CD4-positive, alpha-beta memory T cell (primary cell): ENCODE data around the gene RBM8A. TPM values are rescaled to one million over a fixed set of nuclear protein-coding genes. Genes with fewer than 3 reads are reported as not detected.
A peak's percentile ranks its signal among the peaks of the same experiment; 100 is the strongest.

Experiments
- CTCF ChIA-PET: fragments of 350-600 bp; sonication (Branson Sonifier 250); formaldehyde crosslinking; loops from one replicate; lab custom pipeline; 2021; ENCODE audit warnings: inconsistent platforms; ENCODE audit not compliant: partially characterized antibody; lab: Charles Lee
- POLR2A ChIA-PET: fragments of 350-600 bp; sonication (Branson Sonifier 250); formaldehyde crosslinking; loops from one replicate; lab custom pipeline; 2021; ENCODE audit not compliant: partially characterized antibody; lab: Charles Lee
- DNase-seq, 5 donors: peaks; one replicate each; pipeline versions ENCODE4 v3.0.0 to v3.0.0-alpha.2; 2020 to 2022; ENCODE audit warnings: mixed read lengths in 1 of 5
- H3K27ac ChIP-seq: one replicate; pipeline ENCODE4 v1.7.0; 2013; ENCODE audit warnings: low read depth, low read length
- H3K27me3 ChIP-seq: 2 replicates; pipeline ENCODE4 v1.7.0; 2013; ENCODE audit warnings: mild to moderate bottlenecking, low read length, moderate library complexity; ENCODE audit not compliant: insufficient read depth
- H3K36me3 ChIP-seq: 2 replicates; pipeline ENCODE4 v1.7.0; 2013; ENCODE audit warnings: mild to moderate bottlenecking, low read length, moderate library complexity; ENCODE audit not compliant: insufficient read depth
- H3K4me1 ChIP-seq: 2 replicates; pipeline ENCODE4 v1.7.0; 2013; ENCODE audit warnings: mild to moderate bottlenecking, low read length, moderate library complexity; ENCODE audit not compliant: insufficient read depth
- H3K4me3 ChIP-seq, 2 donors: one replicate each; pipeline ENCODE4 v1.7.0; 2013; ENCODE audit warnings: low read length in 2 of 2, mild to moderate bottlenecking in 1 of 2
- H3K9me3 ChIP-seq, 2 donors: one replicate each; pipeline ENCODE4 v1.7.0; 2013; ENCODE audit warnings: low read length in 2 of 2, control low read depth in 1 of 2; ENCODE audit not compliant: control insufficient read depth in 1 of 2
- H3K27ac Mint-ChIP-seq, 7 donors: one replicate each; pipeline ENCODE4 v1.8.0; 2020 to 2021; ENCODE audit warnings: mixed read lengths in 7 of 7, mild to moderate bottlenecking in 6 of 7, inconsistent platforms in 3 of 7, moderate library complexity in 3 of 7
- H3K27me3 Mint-ChIP-seq, 2 donors: one replicate each; pipeline ENCODE4 v1.8.0; 2020 to 2021; ENCODE audit warnings: mixed read lengths in 2 of 2
- H3K36me3 Mint-ChIP-seq, 2 donors: one replicate each; pipeline ENCODE4 v1.8.0; 2020 to 2021; ENCODE audit warnings: mixed read lengths in 2 of 2, inconsistent platforms in 1 of 2, mild to moderate bottlenecking in 1 of 2
- H3K4me1 Mint-ChIP-seq, 4 donors: one replicate each; pipeline ENCODE4 v1.8.0; 2020 to 2021; ENCODE audit warnings: mixed read lengths in 4 of 4, mild to moderate bottlenecking in 1 of 4
- H3K4me3 Mint-ChIP-seq, 8 donors: one replicate each; pipeline ENCODE4 v1.8.0; 2020 to 2021; ENCODE audit warnings: mixed read lengths in 8 of 8, mild to moderate bottlenecking in 7 of 8, moderate library complexity in 6 of 8, inconsistent platforms in 3 of 8
- H3K9me3 Mint-ChIP-seq, 8 donors: one replicate each; pipeline ENCODE4 v1.8.0; 2020 to 2021; ENCODE audit warnings: mixed read lengths in 8 of 8, mild to moderate bottlenecking in 5 of 8, inconsistent platforms in 3 of 8, moderate library complexity in 1 of 8
- intact Hi-C: fragments of 100-400 bp; cut with micrococcal nuclease; formaldehyde crosslinking; loops from one replicate; pipeline ENCODE4 v1.15.1; 2023
- polyA plus RNA-seq, 2 donors: library from polyadenylated mRNA; unstranded; fragments of 300-500 nt; fragmentation: Illumina TruSeq; gene quantifications; one replicate each; pipeline ENCODE4 v1.2.3, GENCODE V29; 2021
- total RNA-seq, 2 experiments: library from RNA; stranded (reverse); gene quantifications; one replicate each; pipeline ENCODE4 v1.2.3, GENCODE V29; 2021

Gene RBM8A
- total and polyA plus RNA-seq, 4 experiments from 2014 or later = 116 to 169 (median 126) TPM

DNA sequence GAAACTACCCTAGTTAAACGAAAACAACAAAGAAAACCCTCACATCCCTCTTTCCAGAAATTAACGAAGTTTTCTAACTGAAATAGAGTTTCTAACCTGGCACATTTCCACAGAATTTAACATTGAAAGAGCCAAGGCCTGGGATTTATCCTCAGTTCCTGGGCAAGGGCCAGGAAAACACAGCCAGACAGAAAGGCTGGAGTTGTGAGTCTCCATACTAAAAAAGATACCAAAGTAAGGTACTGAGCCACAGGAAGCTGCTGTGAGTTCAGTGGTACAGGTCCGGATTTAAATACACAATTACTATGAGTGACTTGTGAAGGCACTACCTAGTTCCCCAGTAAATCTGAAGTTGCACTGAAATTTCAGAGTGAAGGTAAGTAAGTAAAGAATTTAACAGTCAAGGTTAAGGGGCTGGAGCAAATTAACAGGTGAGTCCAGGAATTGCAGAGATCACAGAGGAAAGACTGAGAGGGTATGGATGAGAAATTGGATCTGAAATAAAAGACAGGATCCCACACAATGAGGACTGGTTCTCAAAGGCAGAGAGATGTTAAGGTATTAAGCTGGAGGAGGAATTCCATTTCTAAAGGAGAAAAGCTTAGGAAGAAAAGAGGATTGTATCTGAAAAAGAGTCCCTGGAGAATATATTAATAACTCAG is 29.6 kb upstream of the RBM8A start:
- Histone ChIP-seq H3K27me3 (no peaks in the 10 kb centered on the region), H3K4me3 (peak overlapping the region; percentile 31 to 63), H3K9me3 (no peaks in the 10 kb centered on the region), H3K4me1 (peaks cover 67% of the 10 kb centered on the region), H3K27ac (peak overlapping the region; percentile 81), H3K36me3 (no peaks in the 10 kb centered on the region)
- H3K4me3 Mint-ChIP-seq = peak overlapping the region; percentile 89 to 99 (median 96)
- DNase-seq = peak in 2 of 5 donors; percentile 31 to 50
- peak overlapping the region; percentile 89 to 99 (median 97) for H3K27ac Mint-ChIP-seq
- peaks cover 56 to 87% (median 67%) of the 10 kb centered on the region in 4 donors for H3K4me1 Mint-ChIP-seq
- H3K27me3 Mint-ChIP-seq = no peaks in the 10 kb centered on the region
- intact Hi-C loops = loop anchor here (1.0 to 5.0 kb wide), 2 partner anchors 30 to 40 kb away; partner anchors contain the start of genes PEX11B and RBM8A
- peaks cover 4 to 17% of the 10 kb centered on the region in 2 donors for H3K36me3 Mint-ChIP-seq
- CTCF ChIA-PET = interaction anchor here (0.7 to 3.5 kb wide), 6 partner anchors 22 to 111 kb away, joined by 3 to 30 read pairs (median 11); partner anchors contain the start of genes NUDT17 and RBM8A
- POLR2A ChIA-PET = interaction anchor here (0.9 to 17.4 kb wide), 13 partner anchors 13 to 133 kb away, joined by 3 to 444 read pairs (median 7); partner anchors contain the start of genes PEX11B, PIAS3, POLR3C and RBM8A
- H3K9me3 Mint-ChIP-seq = no peaks in the 10 kb centered on the region

DNA sequence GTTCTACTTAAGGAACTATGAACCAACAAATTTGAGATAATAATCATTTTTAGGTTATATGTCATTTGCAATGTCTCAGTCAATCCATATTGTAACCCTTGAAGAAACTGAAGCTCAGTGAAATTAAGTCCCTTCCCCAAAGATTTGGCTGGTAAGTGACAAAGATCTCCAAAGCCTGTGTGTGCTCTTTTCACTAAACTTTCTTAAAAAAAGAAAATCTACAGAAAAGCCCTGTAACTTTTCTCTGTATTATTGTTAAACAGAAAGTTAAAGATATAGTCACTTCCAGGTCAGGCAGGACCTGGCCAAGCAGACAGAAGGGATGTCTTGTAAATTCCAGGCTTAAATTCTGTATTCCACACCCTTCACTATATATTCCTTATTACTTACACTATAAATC is 29.1 kb upstream of the RBM8A start:
- Histone ChIP-seq H3K36me3 (no peaks in the 10 kb centered on the region), H3K4me1 (peaks cover 72% of the 10 kb centered on the region), H3K9me3 (no peaks in the 10 kb centered on the region), H3K27ac (peak overlapping the region; percentile 81), H3K27me3 (no peaks in the 10 kb centered on the region), H3K4me3 (peak overlapping the region; percentile 31 to 63)
- peak overlapping the region; percentile 89 to 99 (median 97) for H3K27ac Mint-ChIP-seq
- no peaks in the 10 kb centered on the region for H3K9me3 Mint-ChIP-seq
- intact Hi-C loops = loop anchor here (5.0 kb wide), 1 partner anchor 39 kb away; the partner anchor contains the start of gene PEX11B
- POLR2A ChIA-PET = interaction anchor here (1.1 to 17.4 kb wide), 7 partner anchors 13 to 98 kb away, joined by 3 to 444 read pairs (median 49); partner anchors contain the start of genes PEX11B, PIAS3, RBM8A and TXNIP
- no peaks in the 10 kb centered on the region for H3K27me3 Mint-ChIP-seq
- no peak for DNase-seq
- H3K36me3 Mint-ChIP-seq = peaks cover 10 to 19% of the 10 kb centered on the region in 2 donors
- CTCF ChIA-PET = interaction anchor here (2.0 to 3.5 kb wide), 2 partner anchors 23 to 24 kb away, joined by 14 to 30 read pairs; no protein-coding TSS in a partner anchor
- peak overlapping the region; percentile 89 to 99 (median 96) for H3K4me3 Mint-ChIP-seq
- peaks cover 59 to 87% (median 72%) of the 10 kb centered on the region in 4 donors for H3K4me1 Mint-ChIP-seq

DNA sequence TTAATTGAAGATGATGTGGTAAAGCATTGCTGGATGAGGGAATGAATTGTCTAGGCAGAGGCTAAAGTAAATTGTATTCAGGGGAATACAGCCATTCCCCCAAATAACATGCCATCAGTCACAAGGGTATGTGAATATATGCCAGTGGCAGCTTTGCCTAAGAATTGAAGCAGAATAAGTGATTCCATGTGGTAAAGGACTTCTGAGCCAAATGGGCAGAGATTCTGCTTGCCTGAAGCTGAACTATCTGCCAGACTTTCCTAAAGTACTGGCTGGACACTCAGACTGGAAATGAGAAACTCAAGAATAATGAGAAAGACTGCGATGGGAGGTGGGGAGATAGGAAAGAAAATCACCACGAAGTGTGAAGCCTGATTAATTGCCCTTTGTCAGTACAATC is 28.2 kb upstream of the RBM8A start:
- ChIA-PET CTCF (interaction anchor here (1.3 to 2.6 kb wide), 2 partner anchors 9 to 28 kb away, joined by 6 to 8 read pairs; partner anchors contain the start of genes ANKRD34A, POLR3GL and RBM8A), POLR2A (interaction anchor here (2.4 to 17.4 kb wide), 5 partner anchors 8 to 38 kb away, joined by 19 to 444 read pairs (median 203); partner anchors contain the start of genes ANKRD34A, PEX11B, POLR3GL and RBM8A)
- Mint-ChIP-seq H3K27ac (peak overlapping the region; percentile 5 to 89 (median 72)), H3K9me3 (no peaks in the 10 kb centered on the region), H3K4me1 (peaks cover 63 to 89% (median 77%) of the 10 kb centered on the region in 4 donors), H3K27me3 (no peaks in the 10 kb centered on the region), H3K4me3 (peak overlapping the region; percentile 5 to 99 (median 94)), H3K36me3 (peaks cover 11 to 21% of the 10 kb centered on the region in 2 donors)
- no peaks in the 10 kb centered on the region for H3K9me3 ChIP-seq
- no peak overlapping the region for H3K4me3 ChIP-seq
- peaks cover 77% of the 10 kb centered on the region for H3K4me1 ChIP-seq
- no peaks in the 10 kb centered on the region for H3K36me3 ChIP-seq
- no peak for DNase-seq
- H3K27ac ChIP-seq = peak overlapping the region; percentile 81
- no peaks in the 10 kb centered on the region for H3K27me3 ChIP-seq
- intact Hi-C loops = loop anchor here (5.0 kb wide), 1 partner anchor 38 kb away; the partner anchor contains the start of gene PEX11B

DNA sequence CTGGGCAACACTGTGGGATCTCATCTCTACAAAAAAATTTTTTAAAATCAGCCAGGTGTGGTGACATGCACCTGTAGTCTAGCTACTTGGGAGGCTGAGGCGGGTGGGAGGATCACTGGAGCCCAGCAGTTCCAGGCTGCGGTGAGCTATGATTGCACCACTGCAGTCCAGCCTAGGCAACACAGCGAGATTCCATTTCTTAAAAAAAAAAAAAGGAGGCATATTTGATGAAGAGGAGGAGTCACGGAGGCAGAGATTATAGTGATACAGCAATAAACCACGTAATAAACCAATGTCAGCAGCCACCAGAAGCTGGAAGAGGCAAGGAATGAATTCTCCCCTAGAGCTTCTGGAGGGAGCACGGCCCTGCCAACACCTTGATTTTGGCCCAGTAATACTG is 26.6 kb upstream of the RBM8A start:
- no peaks in the 10 kb centered on the region for H3K9me3 Mint-ChIP-seq
- H3K27ac Mint-ChIP-seq = peak overlapping the region in 6 of 7 donors; percentile 14 to 89 (median 34)
- H3K4me1 Mint-ChIP-seq = peaks cover 61 to 88% (median 76%) of the 10 kb centered on the region in 4 donors
- no peaks in the 10 kb centered on the region for H3K27me3 Mint-ChIP-seq
- Histone ChIP-seq H3K27me3 (no peaks in the 10 kb centered on the region), H3K4me1 (peaks cover 76% of the 10 kb centered on the region), H3K4me3 (no peak overlapping the region), H3K9me3 (no peaks in the 10 kb centered on the region), H3K27ac (no peak overlapping the region), H3K36me3 (no peaks in the 10 kb centered on the region)
- DNase-seq = no peak
- CTCF ChIA-PET = interaction anchor here (2.5 to 2.6 kb wide), 2 partner anchors 26 to 108 kb away, joined by 6 to 7 read pairs; partner anchors contain the start of genes NUDT17 and RBM8A
- H3K36me3 Mint-ChIP-seq = peaks cover 19 to 29% of the 10 kb centered on the region in 2 donors
- POLR2A ChIA-PET = interaction anchor here (2.4 to 17.4 kb wide), 3 partner anchors 10 to 40 kb away, joined by 19 to 444 read pairs (median 370); partner anchors contain the start of genes ANKRD34A, POLR3GL, RBM8A and TXNIP
- intact Hi-C loops = no loop called here
- peak overlapping the region in 4 of 8 donors; percentile 7 to 99 (median 56) for H3K4me3 Mint-ChIP-seq

DNA sequence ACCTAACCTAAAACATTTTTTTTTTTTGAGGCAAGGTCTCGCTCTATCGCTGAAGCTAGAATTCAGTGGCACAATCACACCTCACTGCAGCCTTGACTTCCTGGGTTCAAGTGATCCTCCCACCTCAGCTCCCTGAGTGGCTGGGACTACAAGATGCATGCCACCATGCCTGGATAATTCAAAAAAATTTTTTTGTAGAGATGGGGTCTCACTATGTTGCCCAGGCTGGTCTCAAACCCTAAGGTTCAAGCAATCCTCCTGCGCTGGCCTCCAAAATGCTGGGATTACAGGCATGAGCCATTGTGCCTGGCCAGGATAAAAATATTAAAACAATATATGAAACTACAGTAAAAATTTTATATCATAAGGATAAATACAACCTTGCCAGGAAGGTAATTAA is 25.6 kb upstream of the RBM8A start:
- CTCF ChIA-PET = interaction anchor here (1.9 to 2.6 kb wide), 3 partner anchors 25 to 107 kb away, joined by 4 to 7 read pairs (median 6); partner anchors contain the start of genes NUDT17 and RBM8A
- H3K4me3 ChIP-seq = no peak overlapping the region
- intact Hi-C loops = no loop called here
- no peak for DNase-seq
- H3K4me1 ChIP-seq = peaks cover 76% of the 10 kb centered on the region
- H3K9me3 ChIP-seq = no peaks in the 10 kb centered on the region
- Mint-ChIP-seq H3K36me3 (peaks cover 19 to 34% of the 10 kb centered on the region in 2 donors), H3K27ac (peak overlapping the region in 1 of 7 donors; percentile 33), H3K4me1 (peaks cover 56 to 84% (median 70%) of the 10 kb centered on the region in 4 donors), H3K27me3 (no peaks in the 10 kb centered on the region), H3K4me3 (no peak overlapping the region), H3K9me3 (no peaks in the 10 kb centered on the region)
- no peak overlapping the region for H3K27ac ChIP-seq
- no peaks in the 10 kb centered on the region for H3K27me3 ChIP-seq
- no peaks in the 10 kb centered on the region for H3K36me3 ChIP-seq
- POLR2A ChIA-PET = interaction anchor here (1.5 to 17.4 kb wide), 4 partner anchors 9 to 41 kb away, joined by 3 to 444 read pairs (median 187); partner anchors contain the start of genes ANKRD34A, POLR3GL, RBM8A and TXNIP

DNA sequence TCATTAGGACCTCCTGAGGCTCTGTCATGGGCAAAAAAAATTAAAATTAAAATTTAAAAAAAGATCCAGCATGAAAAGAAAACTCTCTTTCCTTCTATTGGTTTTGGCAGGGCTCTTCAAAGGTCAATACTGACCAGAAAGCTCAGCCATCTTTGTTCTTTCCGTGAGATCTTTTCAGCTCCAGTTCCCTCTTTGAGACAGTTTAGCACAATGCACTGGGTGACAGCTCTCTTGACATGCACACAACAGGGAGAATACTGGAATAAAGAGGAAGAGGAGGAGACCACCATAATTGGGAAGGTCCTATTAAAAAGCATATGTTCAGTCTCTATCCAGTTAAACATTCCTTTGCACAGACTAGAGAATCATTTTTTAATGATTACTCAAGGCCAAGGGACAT is 24.2 kb upstream of the RBM8A start:
- H3K9me3 Mint-ChIP-seq = no peaks in the 10 kb centered on the region
- Histone ChIP-seq H3K4me3 (no peak overlapping the region), H3K27ac (no peak overlapping the region), H3K27me3 (no peaks in the 10 kb centered on the region), H3K4me1 (peaks cover 76% of the 10 kb centered on the region), H3K9me3 (no peaks in the 10 kb centered on the region), H3K36me3 (peaks cover 9% of the 10 kb centered on the region)
- H3K36me3 Mint-ChIP-seq = peaks cover 24 to 38% of the 10 kb centered on the region in 2 donors
- H3K4me3 Mint-ChIP-seq = peak overlapping the region in 2 of 8 donors; percentile 15 to 32
- no peaks in the 10 kb centered on the region for H3K27me3 Mint-ChIP-seq
- CTCF ChIA-PET = interaction anchor here (1.9 kb wide), 1 partner anchor 60 kb away, joined by 4 read pairs; no protein-coding TSS in a partner anchor
- peaks cover 59 to 83% (median 68%) of the 10 kb centered on the region in 4 donors for H3K4me1 Mint-ChIP-seq
- DNase-seq = no peak
- peak overlapping the region in 5 of 7 donors; percentile 3 to 71 (median 49) for H3K27ac Mint-ChIP-seq
- intact Hi-C loops = no loop called here
- POLR2A ChIA-PET = interaction anchor here (0.7 to 2.2 kb wide), 4 partner anchors 11 to 33 kb away, joined by 3 to 5 read pairs (median 4); partner anchors contain the start of genes ANKRD34A, PEX11B and POLR3GL
